Skin of body (tissue), 2 donors: ENCODE data around the gene ASNSD1. TPM values are rescaled to one million over a fixed set of nuclear protein-coding genes. Genes with fewer than 3 reads are reported as not detected.
"Not testable (repeated sequence)": the region's sequence is repeated elsewhere in the genome, so short reads cannot be mapped to it uniquely, and the experiment has no call there.

Source experiments
- DNase-seq: peaks from one replicate; lab custom pipeline; 2025; lab: John Stamatoyannopoulos, UW
- total RNA-seq: library from RNA; depleted of rRNA; stranded (reverse); fragments of >200 nt; gene quantifications from one replicate; pipeline ENCODE4 v1.2.3, GENCODE V29; 2014

ASNSD1 gene
- total RNA-seq, 1 donor from 2014 or later: 41.9 TPM

DNA sequence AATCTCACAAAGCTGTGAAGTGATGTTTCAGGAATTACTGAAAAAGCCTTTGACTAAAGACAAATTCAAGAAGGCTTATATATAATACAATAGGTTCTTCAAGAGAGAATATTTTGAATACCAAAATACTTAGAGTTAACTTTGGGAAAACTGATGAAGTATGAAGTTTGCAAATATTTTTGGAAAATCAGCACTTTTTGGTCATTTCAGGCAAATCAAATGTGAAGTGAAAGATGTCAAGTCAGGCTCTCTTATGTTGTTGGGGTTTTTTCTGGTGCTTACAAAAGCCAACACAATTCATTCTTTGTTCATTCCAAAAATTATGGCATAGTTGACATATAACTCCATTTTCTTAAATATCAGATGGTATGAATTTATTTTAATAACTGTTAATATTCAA, 14.7 kb upstream of the ASNSD1 start:
- no peak for DNase-seq

DNA sequence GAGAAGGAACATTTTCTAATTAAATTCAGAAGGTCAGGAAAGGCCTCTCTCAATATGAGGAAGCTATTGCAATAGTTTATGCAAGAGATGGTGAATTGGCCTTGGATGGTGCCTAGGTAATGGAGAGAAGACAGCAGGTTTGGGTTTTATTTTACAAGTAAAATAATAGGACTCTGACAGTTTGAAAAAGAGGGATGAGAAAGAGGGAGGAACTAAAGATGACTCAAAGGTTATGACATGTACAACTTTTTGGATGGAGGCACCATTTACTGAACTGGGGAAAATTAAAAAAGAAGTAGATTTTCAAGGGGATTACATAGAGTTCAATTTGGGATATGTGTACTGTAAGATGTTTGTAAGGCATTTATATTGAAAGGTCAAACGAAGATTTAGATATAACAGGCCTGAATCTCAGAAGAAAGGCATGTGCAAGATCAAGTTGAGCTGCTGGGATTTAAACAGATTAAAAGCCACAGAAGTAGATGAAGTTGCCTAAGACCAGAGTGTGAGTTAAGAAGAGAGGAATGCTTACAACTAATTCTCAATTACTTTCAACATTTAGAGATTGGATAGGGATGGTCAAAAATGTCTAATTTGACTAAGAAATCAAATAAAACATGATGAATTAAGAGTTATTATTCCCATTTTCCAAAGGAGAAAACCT, 12.3 kb upstream of the ASNSD1 start:
- DNase-seq: no peak

DNA sequence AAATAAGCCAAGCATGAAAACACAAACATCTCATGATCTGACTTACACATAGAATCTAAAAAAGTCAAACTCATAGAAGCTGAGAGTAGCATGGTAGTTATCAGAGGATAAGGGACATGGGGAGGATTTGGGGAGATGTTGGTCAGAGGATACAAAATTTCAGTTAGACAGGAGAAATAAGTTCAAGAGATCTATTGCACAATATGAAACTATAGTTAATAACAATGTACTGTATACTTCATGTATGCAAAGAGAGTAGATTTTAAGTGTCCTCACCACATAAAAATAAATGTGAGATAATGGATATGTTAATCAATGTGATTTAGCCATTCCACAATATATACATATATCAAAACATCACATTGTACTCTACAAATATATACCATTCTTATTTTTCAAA, 10.0 kb upstream of the ASNSD1 start:
- no peak for DNase-seq

DNA sequence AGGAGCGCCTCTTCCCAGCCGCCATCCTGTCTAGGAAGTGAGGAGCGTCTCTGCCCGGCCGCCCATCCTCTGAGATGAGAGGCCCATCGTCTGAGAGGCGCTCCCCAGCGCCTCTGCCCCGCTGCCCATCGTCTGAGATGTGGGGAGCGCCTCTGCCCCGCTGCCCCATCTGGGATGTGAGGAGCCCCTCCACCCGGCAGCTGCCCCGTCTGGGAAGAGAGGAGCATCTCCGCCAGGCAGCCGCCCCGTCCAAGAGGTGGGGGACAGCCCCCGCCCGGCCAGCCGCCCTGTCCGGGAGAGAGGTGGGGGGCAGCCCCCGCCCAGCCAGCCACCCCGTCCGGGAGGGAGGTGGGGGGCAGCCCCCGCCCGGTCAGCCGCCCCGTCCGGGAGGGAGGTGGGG, 7.8 kb upstream of the ASNSD1 start:
- DNase-seq: not testable (repeated sequence)

DNA sequence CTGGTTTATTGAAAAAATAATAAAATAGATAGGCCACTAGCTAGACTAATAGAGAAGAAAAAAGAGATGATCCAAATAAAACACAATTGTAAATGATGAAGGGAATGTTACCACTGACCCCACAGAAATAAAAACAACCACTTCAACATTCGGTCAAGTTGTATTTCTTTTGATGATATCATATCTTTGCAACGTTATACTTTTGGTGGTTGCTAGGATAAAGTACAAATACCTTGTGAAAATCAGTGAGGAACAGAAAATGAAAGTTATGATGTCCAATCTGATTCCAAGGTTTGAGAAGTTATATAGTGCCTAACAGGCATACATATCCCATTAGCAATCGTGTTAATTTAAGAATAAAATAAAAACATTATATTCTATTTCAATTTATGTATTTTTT, 6.6 kb upstream of the ASNSD1 start:
- DNase-seq: no peak

DNA sequence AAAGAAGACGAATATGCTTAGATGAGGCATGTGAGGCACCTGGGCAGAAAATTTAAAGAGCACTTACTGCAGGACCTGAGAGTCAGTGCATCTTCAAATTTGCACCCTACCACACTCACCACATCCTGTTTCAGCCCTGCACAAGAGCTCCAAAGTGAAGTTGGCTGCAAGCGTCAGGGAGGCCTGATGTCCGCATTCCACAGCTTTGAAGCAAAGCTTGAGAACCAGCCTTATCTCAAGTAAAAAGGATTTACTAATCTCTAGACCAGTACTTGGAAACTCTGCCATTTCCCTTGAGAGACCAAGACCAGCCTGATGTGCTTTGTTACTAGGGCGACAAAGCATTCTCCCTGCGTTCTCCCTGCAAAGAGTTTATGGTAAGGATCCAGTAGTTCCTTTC, 3.4 kb upstream of the ASNSD1 start:
- DNase-seq: no peak

DNA sequence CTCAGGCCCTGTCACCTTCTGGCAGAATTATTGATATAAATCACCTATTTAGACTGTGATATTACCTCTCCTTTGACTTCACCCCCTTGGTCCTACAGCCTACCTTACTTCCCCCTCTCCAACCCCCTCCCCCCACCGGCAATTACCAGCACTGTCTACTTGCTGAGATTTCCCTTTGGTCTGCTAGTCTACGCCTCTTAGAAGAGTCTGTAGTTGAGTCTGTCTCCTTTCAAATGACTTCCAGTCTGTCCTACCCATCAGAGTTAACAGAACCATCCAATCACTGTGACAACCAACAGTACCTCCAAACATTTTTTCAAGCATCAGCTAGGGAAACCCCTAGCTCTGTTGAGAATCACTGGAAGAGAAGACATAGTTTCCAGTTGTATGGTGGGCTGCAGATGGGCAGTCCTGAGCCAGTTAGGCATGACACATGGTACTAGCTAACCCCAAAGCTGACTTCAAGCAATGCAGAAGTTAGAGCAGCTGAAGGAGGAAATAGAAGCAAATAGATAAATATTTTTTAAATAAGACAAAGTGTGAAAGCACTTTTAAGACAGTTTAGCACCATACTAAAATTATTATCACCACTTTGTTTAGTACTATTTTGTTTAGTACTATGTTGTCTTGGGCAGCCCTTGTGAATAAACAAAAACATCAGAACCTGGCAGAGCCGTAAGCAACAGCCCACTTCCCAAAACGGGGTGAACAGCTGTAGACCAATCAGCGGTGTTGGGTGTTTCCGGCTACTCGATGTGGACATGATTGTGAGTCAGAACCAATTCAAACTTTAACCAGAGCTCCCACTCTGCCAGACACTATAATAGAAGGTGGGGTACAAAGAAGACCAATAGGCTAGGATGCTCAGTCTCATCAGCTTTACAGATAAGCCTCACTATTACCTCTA, 2.7 kb upstream of the ASNSD1 start:
- no peak for DNase-seq

DNA sequence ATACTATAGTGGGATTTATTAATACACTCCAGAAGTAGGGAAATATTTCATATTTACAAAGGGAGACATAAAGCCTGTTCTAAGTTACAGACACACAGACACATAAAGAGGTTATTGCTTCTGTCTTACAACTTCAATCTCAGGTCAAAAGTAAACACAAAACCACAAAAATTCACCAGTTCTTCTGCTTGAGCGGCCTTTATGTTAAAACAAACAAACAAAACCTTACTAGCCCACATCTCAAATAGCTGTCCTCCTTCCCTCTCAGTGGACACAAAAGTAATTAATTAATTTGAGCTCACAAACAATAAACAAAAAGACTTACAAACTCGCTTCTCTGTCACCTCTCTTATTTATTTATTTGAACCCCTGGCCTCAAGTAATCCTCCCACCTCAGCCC, 1.5 kb upstream of the ASNSD1 start:
- no peak for DNase-seq

DNA sequence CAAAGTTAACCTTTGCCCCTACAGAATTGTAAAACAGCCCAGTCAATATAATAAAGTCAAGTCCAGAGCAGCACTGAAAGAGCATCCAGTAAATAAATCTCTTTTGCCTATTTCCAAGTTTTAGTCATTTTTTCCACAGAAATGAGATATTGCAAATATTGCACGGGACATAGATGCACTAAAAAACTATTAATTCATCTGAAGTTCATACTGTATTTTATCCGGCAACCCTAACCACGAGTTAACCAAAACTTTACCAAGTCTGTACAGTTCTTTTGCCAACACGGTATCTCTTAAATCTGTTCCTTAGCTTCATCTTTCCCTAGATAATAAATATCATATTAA, 484 bp upstream of the ASNSD1 start:
- no peak for DNase-seq

DNA sequence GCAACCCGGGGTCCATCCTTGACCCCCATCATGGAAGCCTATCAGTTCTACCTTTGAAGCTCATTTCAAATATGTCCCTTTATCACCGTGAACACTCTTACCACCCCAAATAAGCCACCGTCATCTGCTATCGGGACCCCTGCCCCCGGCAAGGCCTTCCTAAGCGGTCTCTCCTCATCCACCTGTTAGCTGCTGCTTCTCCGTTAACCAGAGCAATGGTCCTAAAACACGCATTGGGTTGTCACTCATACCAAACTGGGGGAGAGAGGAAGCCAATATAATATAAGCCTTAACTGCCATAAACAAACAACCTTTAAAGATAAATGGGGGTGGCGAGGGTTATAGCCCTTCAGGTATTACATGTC, 680 bp downstream of the ASNSD1 start:
- DNase-seq: no peak

DNA sequence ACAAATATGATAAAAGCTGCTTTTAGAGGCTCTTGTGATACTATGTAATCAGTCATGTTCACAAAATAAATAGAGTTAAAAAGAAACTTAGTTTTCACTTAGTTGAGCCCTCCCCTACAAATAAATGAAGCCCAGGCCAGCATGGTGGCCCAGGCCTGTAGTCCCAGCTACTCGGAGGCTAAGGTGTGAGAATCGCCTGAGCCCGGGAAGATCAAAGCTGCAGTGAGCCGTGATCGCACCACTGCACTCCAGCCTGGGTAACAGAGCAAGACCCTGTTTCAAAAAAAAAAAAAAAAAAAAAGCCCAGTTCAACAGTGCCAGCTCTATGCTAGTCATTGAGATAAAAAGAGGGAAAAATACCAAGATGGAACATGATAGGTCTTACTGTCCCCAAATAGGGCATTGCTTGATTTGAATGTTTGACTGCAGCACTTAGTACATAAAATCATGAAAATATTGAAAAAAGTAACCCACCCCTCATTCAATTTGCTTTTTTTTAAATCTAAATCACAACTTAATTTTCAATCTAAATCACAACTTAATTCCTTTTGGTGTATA, 1.5 kb downstream of the ASNSD1 start:
- DNase-seq: no peak

DNA sequence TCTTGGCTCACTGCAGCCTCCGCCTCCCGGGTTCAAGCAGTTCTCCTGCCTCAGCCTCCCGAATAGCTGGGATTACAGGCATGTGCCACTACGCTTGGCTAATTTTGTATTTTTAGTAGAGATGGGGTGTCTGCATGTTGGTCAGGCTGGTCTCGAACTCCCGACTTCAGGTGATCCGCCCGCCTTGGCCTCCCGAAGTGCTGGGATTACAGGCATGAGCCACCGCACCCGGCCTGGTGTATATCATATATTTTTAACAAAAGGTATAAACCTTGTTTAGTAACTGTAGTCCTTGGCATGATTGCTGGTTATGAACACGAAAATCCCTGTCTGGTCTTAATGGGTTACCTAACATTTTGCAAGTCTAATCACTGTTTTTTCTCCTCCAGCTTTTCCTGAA, 2.1 kb downstream of the ASNSD1 start:
- DNase-seq: not testable (repeated sequence)

DNA sequence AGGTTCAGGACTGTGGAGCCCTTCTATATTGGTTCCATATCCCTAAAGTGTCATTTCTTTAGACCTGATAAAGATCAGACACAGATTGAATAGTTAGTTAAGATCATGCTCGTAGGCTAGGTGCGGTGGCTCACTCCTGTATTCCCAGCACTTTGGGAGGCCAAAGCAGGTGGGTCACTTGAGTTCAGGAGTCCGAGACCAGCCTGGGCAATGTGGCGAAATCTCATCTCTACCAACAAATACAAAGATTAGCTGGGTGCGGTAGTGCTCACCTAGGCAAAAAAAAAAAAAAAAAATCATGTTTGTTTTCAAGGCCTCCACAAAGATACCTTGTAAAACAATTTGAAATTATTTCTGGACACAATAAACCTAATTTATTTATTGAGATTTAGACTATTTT, 8.7 kb downstream of the ASNSD1 start:
- no peak for DNase-seq

DNA sequence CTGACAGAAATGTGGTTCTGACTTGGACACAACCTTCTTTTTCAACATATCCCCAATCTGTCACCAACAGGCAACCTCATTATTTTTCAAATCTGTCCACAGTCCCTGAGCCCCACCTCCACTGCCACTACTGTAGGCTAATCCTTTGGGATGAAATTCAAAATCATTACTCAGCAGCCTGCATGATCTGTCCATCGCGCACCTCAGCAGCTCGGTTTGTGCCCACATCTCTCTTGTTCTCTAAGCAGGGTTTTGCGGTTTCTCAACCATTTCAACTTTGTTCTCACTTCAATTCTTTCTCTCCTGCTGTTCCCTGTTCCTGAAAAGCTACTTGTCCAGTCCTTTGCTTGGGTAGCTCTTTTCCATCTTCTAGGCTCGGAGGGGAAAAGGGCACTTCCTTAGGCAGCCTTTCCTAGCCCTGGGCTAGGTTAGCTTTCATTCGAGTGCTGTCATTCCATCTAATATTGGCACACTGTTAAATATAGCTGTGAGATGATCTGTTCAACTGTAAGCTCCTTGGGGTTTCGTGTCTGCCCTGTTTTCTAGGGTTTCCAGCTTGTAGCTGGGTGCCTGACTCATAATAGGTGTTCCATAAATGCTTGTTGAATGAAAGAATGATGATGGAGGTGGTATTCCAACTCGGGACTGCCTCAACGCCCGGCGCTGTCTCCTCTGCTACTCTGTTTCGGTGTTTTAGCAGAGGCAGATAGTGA, 12.6 kb downstream of the ASNSD1 start:
- no peak for DNase-seq

DNA sequence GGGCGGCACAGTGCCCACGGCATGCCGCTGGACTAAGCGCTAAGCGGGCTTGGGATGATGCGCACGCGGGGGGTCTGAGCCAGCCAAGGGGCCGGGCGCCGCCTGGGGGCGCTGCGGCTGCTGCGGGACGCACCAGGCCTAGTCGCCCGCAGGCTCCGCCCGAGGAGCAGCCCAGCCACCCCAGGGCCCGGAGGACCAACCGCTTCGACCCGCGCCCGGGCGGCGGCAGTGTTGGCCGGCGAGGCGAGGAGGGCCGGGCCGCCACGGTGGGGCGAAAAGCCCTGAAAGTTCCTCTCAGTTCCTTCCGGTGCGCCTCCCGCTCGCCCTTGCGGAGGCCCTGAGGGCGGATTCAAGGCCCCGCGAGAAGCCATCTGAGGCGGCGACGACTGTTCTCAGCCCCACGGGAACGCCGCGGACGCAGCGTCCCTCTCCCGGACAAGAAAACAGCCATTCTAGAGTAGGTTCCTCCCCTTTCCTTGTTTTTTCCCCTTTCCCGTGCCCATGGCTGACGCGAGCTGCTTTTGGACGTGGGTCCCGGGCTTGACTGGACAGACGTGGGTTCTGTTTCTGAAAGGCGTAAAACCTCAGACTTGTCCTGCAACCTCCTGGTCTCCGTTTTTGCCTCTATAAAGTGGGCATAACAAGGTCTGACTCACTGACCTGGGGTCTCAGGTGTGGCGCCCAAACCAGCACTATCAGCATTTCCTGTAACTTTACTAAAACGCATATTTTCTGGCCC, 13.3 kb downstream of the ASNSD1 start, which contains the start of gene ANKAR:
TSS of gene ANKAR (plus strand) at position 297 of the 739 bp plus-strand sequence. CDS start 1,821 bp downstream, outside the sequence.
- peak; percentile 62 for DNase-seq

DNA sequence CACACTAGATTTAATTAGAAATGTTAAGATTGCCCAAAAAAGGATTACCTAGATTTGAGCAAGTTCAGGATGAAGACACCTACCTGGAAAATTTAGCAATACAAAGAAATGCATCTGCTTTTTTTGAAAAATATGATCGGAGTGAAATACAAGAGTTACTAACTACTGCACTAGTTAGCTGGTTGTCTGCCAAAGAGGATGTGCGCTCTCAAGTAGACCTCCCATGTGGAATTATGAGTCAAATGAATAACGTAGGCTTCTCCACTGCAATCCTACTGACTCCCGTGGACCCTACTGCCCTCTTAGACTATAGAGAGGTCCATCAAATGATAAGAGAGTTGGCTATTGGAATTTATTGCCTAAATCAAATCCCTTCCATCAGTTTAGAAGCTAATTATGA, 15.2 kb downstream of the ASNSD1 start:
- DNase-seq: no peak

DNA sequence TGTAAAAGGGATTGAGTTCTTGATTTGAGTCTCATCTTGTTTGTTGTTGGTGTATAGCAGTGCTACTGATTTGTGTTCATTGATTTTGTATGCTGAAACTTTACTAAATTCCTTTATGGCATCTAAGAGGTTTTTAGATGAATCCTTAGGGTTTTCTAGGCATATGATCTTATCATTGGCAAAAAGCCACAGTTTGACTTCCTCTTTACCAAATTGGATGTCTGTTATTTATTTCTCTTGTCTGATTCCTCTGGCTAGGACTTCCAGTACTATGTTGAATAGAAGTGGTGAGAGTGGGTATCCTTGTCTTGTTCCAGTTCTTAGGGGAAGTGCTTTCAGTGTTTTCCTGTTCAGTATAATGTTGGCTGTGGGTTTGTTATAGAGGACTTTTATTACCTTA, 18.0 kb downstream of the ASNSD1 start:
- DNase-seq: no peak

DNA sequence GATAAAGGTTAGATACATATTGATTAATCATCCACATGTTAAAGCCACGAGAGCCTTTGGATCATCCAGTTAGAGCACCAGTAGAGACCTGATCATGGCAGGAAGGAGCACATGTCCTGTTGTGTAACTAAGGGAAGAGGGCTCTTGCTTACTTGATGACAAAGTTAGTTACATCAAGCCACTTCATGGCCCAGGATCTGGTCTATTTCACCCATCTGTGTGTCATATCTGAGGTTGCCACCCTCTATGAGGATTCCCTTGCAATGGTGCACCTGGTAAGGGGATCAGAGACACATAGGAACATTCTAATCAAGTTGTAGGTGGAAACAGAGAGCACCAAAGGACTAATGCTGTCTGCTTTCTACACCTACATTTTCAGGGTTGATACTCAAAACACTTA, 19.9 kb downstream of the ASNSD1 start:
- no peak for DNase-seq

DNA sequence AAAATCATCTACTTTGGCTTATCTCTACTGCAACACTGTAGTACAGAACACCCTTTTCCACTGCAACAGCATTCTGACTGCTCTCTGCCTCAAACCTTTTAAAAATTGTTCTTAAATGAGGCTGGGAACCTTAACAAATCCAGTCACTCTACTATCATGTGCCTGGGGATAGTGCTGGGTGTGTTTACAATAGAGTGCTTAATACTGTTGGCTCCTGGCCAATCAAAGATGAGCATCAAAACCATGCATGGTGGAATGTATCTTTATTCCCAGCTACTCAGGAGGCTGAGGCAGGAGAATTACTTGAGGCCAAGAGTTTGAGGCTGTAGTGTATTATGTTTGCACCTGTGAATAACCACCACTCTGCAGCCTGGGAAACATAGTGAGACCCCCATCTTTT, 20.6 kb downstream of the ASNSD1 start:
- DNase-seq: no peak

DNA sequence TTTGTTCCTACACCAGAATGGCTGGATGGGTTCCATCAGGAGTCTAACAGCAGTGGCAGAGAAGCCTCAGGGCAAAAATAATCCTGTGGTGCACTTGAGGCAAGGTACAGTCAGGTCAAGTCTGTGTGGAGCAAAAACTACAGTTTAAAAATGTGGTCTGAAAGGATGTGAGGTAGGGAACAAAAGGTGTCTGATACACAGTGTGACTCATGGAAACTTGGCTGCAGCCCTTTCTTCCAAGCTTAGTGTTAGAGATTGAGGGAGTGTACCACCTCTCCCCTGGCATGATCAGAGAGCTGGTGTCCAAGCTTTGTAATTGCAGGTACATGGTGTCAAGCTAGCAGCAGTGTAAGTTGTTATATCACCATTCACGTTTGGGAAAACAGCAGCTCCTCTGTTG, 22.1 kb downstream of the ASNSD1 start:
- DNase-seq: no peak

DNA sequence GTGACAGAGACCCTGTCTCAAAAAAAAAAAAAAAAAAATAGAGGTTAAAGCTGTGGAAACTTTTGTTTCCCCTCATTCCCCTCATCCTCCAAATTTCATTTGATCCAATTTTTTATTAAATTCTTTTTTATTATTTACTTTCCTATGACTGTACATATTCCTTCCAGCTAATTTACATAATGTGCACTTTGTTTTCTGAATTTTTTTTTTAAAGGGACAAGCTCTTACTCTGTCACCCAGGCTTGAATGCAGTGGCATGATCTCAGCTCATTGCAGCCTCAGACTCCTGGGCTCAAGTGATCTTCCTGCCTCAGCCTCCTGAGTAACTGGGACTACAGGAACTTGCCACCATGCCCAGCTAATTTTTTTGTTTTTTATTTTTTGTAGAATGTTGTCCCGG, 23.6 kb downstream of the ASNSD1 start:
- DNase-seq: no peak
